SK-N-SH (cell line): Measurements from ENCODE around the gene DLG2. TPM values are rescaled to one million over a fixed set of nuclear protein-coding genes. Genes with fewer than 3 reads are reported as not detected.

Experiments
- CTCF ChIA-PET: fragments of 300-600, 350-600 bp; formaldehyde crosslinking; extraction: SDS; loops from one replicate; lab custom pipeline; 2021; lab: Yijun Ruan, JAX
- POLR2A ChIA-PET: fragments of 350-600 bp; sonication (Branson Sonifier 250); formaldehyde crosslinking; extraction: SDS; loops from one replicate; lab custom pipeline; 2020; ENCODE audit warnings: antibody characterized with exemption, inconsistent platforms; lab: Yijun Ruan, JAX
- DNase-seq: peaks from one replicate; pipeline ENCODE4 v3.0.0; 2012
- H2AFZ ChIP-seq: fragments of 200-600 bp; sonication (generic); 2 replicates; pipeline ENCODE4 v1.8.1; 2016; ENCODE audit warnings: antibody characterized with exemption, mild to moderate bottlenecking, low read depth
- H3F3A ChIP-seq: fragments of 200-600 bp; sonication (generic); replicated peaks from 2 replicates; pipeline ENCODE3; 2016; ENCODE audit warnings: antibody characterized with exemption, mild to moderate bottlenecking; ENCODE audit not compliant: insufficient read depth
- H3K27ac ChIP-seq, 2 experiments: fragments of 200-500 bp in 1 of 2; fragments of 200-600 bp in 1 of 2; sonication (Bioruptor generic) in 1 of 2; sonication (generic), shearing (Covaris generic) in 1 of 2; 2 replicates each; pipeline versions ENCODE4 v1.5.1 to v1.6.1; 2014 to 2016; ENCODE audit warnings: low read depth in 2 of 2, inconsistent platforms in 1 of 2, low read length in 1 of 2, mild to moderate bottlenecking in 1 of 2, mixed read lengths in 1 of 2
- H3K27me3 ChIP-seq: fragments of 200-600 bp; sonication (generic), shearing (Covaris generic); 2 replicates; pipeline ENCODE4 v1.6.1; 2016; ENCODE audit warnings: mixed run types; ENCODE audit not compliant: insufficient read depth
- H3K36me3 ChIP-seq, 2 experiments: fragments of 200-500 bp in 1 of 2; fragments of 200-600 bp in 1 of 2; sonication (Bioruptor generic) in 1 of 2; sonication (generic) in 1 of 2; replicated peaks in 1 of 2; 2 replicates each; pipeline versions ENCODE3 to v1.5.1; 2014 to 2016; ENCODE audit warnings: low read length in 1 of 2, mild to moderate bottlenecking in 1 of 2; ENCODE audit not compliant: insufficient read depth in 2 of 2, control insufficient read depth in 1 of 2
- H3K4me1 ChIP-seq, 2 experiments: fragments of 200-500 bp in 1 of 2; fragments of 200-600 bp in 1 of 2; sonication (Bioruptor generic) in 1 of 2; sonication (generic), shearing (Covaris generic) in 1 of 2; 2 replicates each; pipeline versions ENCODE4 v1.5.1 to v1.6.1; 2014 to 2016; ENCODE audit warnings: low read depth in 1 of 2, low read length in 1 of 2, mixed run types in 1 of 2; ENCODE audit not compliant: insufficient read depth in 2 of 2, control insufficient read depth in 1 of 2
- H3K4me2 ChIP-seq: fragments of 200-600 bp; sonication (generic), shearing (Covaris generic); 2 replicates; pipeline ENCODE4 v1.6.1; 2017; ENCODE audit warnings: mixed run types
- H3K4me3 ChIP-seq, 2 experiments: fragments of 200-500 bp in 1 of 2; fragments of 200-600 bp in 1 of 2; sonication (Bioruptor generic) in 1 of 2; sonication (generic), shearing (Covaris generic) in 1 of 2; 2 replicates each; pipeline versions ENCODE4 v1.5.1 to v1.8.1; 2014 to 2016; ENCODE audit warnings: low read depth in 2 of 2, inconsistent platforms in 1 of 2, low read length in 1 of 2, mild to moderate bottlenecking in 1 of 2, mixed read lengths in 1 of 2, moderate library complexity in 1 of 2
- H3K79me2 ChIP-seq: fragments of 200-600 bp; sonication (generic); 2 replicates; pipeline ENCODE4 v1.8.1; 2017; ENCODE audit warnings: mild to moderate bottlenecking; ENCODE audit not compliant: insufficient read depth
- H3K9ac ChIP-seq: fragments of 200-600 bp; sonication (generic); 2 replicates; pipeline ENCODE4 v1.6.1; 2017; ENCODE audit warnings: mixed run types
- H3K9me2 ChIP-seq: fragments of 200-600 bp; sonication (generic); 2 replicates; pipeline ENCODE4 v1.6.1; 2017; ENCODE audit warnings: mixed run types
- H3K9me3 ChIP-seq: fragments of 200-600 bp; sonication (generic); 2 replicates; pipeline ENCODE4 v1.6.1; 2017; ENCODE audit warnings: mixed run types, mild to moderate bottlenecking, moderate library complexity
- H4K20me1 ChIP-seq: fragments of 200-600 bp; sonication (generic); 2 replicates; pipeline ENCODE4 v1.6.1; 2017; ENCODE audit warnings: mild to moderate bottlenecking, mixed run types; ENCODE audit not compliant: insufficient read depth
- CHD2 ChIP-seq: fragments of 150-350 bp; IDR thresholded peaks from 2 replicates; pipeline ENCODE4 v1.6.1; 2018; ENCODE audit warnings: low read length; ENCODE audit not compliant: partially characterized antibody
- ELF1 ChIP-seq: IDR thresholded peaks from 2 replicates; pipeline ENCODE4 v1.4.0; 2012
- FOSL2 ChIP-seq: IDR thresholded peaks from 2 replicates; pipeline ENCODE4 v1.4.0; 2012; ENCODE audit warnings: low read depth, mild to moderate bottlenecking, moderate library complexity, borderline replicate concordance
- FOXM1 ChIP-seq: IDR thresholded peaks from 2 replicates; pipeline ENCODE4 v1.4.0; 2012; ENCODE audit warnings: low read depth, mild to moderate bottlenecking
- GABPA ChIP-seq: IDR thresholded peaks from 2 replicates; pipeline ENCODE4 v1.4.0; 2012; ENCODE audit warnings: low read depth, mild to moderate bottlenecking
- GATA2 ChIP-seq: sonication (generic); formaldehyde crosslinking; IDR thresholded peaks from 2 replicates; pipeline ENCODE4 v1.5.0; 2020; ENCODE audit warnings: mild to moderate bottlenecking, missing genetic modification reagents
- NFIC ChIP-seq: IDR thresholded peaks from 2 replicates; pipeline ENCODE4 v1.4.0; 2012; ENCODE audit warnings: borderline replicate concordance
- NRF1 ChIP-seq: IDR thresholded peaks from 2 replicates; pipeline ENCODE4 v1.6.1; 2012; ENCODE audit warnings: low read depth, mild to moderate bottlenecking, low read length
- POLR2AphosphoS5 ChIP-seq: IDR thresholded peaks from 2 replicates; pipeline ENCODE4 v1.6.1; 2012; ENCODE audit warnings: low read depth, low read length
- TAF1 ChIP-seq: IDR thresholded peaks from 2 replicates; pipeline ENCODE4 v1.6.1; 2012; ENCODE audit warnings: low read depth, mild to moderate bottlenecking, low read length, moderate library complexity, borderline replicate concordance
- TEAD4 ChIP-seq: IDR thresholded peaks from 2 replicates; pipeline ENCODE4 v1.4.0; 2012; ENCODE audit warnings: mild to moderate bottlenecking, borderline replicate concordance; ENCODE audit not compliant: insufficient read depth
- WGBS: methylation state at CpG from one replicate; pipeline ENCODE4 v1.1.6; 2017; ENCODE audit warnings: low lambda C conversion rate; 5-methylcytosine and 5-hydroxymethylcytosine counted together
- polyA plus RNA-seq, 3 experiments: library from polyadenylated mRNA; depleted of rRNA; stranded (reverse); fragments of >200 nt; gene quantifications; 2 replicates each; pipeline ENCODE4 v1.2.3, GENCODE V29; 2012
- TF ChIP-seq, protein P1 (sequence below): IDR thresholded peaks from 2 replicates; pipeline ENCODE4 v1.4.0; 2012; ENCODE audit warnings: low read depth, borderline replicate concordance
- TF ChIP-seq, protein P2 (sequence below): IDR thresholded peaks from 2 replicates; pipeline ENCODE4 v1.4.0; 2012; ENCODE audit warnings: low read depth
- TF ChIP-seq, protein P3 (sequence below): fragments of 200-600 bp; sonication (generic); IDR thresholded peaks from 2 replicates; pipeline ENCODE4 v1.6.1; 2017; ENCODE audit warnings: antibody characterized with exemption, mild to moderate bottlenecking, moderate library complexity
- TF ChIP-seq, protein P4 (sequence below): IDR thresholded peaks from 2 replicates; pipeline ENCODE4; 2012
- TF ChIP-seq, protein P5 (sequence below): fragments of 150-350 bp; IDR thresholded peaks from 2 replicates; pipeline ENCODE4 v1.6.1; 2016; ENCODE audit warnings: mild to moderate bottlenecking, low read depth, low read length

The DLG2 gene
- polyA plus RNA-seq, 1 of the 3 experiments (the other 2 are of a cell fraction), result 0.21 TPM

DNA sequence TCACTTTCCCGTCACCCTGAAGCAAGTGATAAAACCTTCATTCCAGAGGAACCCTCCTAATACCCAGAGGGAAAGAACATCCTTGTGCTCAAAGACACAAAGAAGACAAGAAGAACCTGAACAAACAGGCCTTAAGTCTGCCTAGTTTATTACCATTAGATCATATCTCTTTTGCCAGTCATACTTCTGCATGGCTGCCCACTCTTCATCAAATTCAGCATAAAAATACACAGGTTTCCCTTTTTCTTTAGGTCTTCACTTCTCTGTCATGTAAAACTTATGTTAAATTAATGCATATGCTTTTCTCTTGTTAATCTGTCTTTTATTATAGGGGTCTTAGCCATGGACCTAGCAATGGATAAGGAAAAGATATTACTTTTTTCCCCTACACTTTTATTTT is 459.7 kb downstream of the DLG2 start:
- CTCF ChIA-PET, result no interaction called here
- Histone ChIP-seq H2AFZ (no peak overlapping the region), H3K4me2 (no peak overlapping the region), H3K9ac (no peak overlapping the region), H3K4me1 (no peaks in the 10 kb centered on the region), H4K20me1 (no peaks in the 10 kb centered on the region), H3K9me2 (no peaks in the 10 kb centered on the region), H3F3A (no peaks in the 10 kb centered on the region), H3K4me3 (no peak overlapping the region), H3K9me3 (no peaks in the 10 kb centered on the region), H3K36me3 (no peaks in the 10 kb centered on the region), H3K79me2 (no peaks in the 10 kb centered on the region), H3K27me3 (no peaks in the 10 kb centered on the region), H3K27ac (no peak overlapping the region)
- TF ChIP-seq FOSL2 (no peak), TAF1 (no peak), GATA2 (CRISPR knock-in tag) (no peak), NFIC (no peak), POLR2AphosphoS5 (no peak), CHD2 (no peak), FOXM1 (no peak), ELF1 (no peak), TEAD4 (no peak), NRF1 (no peak), GABPA (no peak)
- TF ChIP-seq, protein P1, sequence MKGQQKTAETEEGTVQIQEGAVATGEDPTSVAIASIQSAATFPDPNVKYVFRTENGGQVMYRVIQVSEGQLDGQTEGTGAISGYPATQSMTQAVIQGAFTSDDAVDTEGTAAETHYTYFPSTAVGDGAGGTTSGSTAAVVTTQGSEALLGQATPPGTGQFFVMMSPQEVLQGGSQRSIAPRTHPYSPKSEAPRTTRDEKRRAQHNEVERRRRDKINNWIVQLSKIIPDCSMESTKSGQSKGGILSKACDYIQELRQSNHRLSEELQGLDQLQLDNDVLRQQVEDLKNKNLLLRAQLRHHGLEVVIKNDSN, result no peak
- TF ChIP-seq, protein P2, sequence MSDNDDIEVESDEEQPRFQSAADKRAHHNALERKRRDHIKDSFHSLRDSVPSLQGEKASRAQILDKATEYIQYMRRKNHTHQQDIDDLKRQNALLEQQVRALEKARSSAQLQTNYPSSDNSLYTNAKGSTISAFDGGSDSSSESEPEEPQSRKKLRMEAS, result no peak
- TF ChIP-seq, protein P3, sequence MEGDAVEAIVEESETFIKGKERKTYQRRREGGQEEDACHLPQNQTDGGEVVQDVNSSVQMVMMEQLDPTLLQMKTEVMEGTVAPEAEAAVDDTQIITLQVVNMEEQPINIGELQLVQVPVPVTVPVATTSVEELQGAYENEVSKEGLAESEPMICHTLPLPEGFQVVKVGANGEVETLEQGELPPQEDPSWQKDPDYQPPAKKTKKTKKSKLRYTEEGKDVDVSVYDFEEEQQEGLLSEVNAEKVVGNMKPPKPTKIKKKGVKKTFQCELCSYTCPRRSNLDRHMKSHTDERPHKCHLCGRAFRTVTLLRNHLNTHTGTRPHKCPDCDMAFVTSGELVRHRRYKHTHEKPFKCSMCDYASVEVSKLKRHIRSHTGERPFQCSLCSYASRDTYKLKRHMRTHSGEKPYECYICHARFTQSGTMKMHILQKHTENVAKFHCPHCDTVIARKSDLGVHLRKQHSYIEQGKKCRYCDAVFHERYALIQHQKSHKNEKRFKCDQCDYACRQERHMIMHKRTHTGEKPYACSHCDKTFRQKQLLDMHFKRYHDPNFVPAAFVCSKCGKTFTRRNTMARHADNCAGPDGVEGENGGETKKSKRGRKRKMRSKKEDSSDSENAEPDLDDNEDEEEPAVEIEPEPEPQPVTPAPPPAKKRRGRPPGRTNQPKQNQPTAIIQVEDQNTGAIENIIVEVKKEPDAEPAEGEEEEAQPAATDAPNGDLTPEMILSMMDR, result no peak
- TF ChIP-seq, protein P4, sequence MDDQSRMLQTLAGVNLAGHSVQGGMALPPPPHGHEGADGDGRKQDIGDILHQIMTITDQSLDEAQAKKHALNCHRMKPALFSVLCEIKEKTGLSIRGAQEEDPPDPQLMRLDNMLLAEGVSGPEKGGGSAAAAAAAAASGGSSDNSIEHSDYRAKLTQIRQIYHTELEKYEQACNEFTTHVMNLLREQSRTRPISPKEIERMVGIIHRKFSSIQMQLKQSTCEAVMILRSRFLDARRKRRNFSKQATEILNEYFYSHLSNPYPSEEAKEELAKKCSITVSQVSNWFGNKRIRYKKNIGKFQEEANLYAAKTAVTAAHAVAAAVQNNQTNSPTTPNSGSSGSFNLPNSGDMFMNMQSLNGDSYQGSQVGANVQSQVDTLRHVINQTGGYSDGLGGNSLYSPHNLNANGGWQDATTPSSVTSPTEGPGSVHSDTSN, result no peak
- TF ChIP-seq, protein P5, sequence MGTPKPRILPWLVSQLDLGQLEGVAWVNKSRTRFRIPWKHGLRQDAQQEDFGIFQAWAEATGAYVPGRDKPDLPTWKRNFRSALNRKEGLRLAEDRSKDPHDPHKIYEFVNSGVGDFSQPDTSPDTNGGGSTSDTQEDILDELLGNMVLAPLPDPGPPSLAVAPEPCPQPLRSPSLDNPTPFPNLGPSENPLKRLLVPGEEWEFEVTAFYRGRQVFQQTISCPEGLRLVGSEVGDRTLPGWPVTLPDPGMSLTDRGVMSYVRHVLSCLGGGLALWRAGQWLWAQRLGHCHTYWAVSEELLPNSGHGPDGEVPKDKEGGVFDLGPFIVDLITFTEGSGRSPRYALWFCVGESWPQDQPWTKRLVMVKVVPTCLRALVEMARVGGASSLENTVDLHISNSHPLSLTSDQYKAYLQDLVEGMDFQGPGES, result no peak
- POLR2A ChIA-PET, result no interaction called here
- WGBS, result 13% methylated on average over 1 of the region's 1 CpG
- DNase-seq, result no peak
